Activated naive CD4-positive, alpha-beta T cell (primary cell): Measurements from ENCODE around the gene BANK1.

Source experiments
- DNase-seq, 4 experiments: peaks; one replicate each; lab custom pipeline; 2025; lab: John Stamatoyannopoulos, UW

BANK1 gene

GRCh38 chr4:102036619-102037376, 246.3 kb downstream of the BANK1 start:
- no peak for DNase-seq

GRCh38 chr4:102037566-102037965, 247.0 kb downstream of the BANK1 start:
- no peak for DNase-seq

DNA sequence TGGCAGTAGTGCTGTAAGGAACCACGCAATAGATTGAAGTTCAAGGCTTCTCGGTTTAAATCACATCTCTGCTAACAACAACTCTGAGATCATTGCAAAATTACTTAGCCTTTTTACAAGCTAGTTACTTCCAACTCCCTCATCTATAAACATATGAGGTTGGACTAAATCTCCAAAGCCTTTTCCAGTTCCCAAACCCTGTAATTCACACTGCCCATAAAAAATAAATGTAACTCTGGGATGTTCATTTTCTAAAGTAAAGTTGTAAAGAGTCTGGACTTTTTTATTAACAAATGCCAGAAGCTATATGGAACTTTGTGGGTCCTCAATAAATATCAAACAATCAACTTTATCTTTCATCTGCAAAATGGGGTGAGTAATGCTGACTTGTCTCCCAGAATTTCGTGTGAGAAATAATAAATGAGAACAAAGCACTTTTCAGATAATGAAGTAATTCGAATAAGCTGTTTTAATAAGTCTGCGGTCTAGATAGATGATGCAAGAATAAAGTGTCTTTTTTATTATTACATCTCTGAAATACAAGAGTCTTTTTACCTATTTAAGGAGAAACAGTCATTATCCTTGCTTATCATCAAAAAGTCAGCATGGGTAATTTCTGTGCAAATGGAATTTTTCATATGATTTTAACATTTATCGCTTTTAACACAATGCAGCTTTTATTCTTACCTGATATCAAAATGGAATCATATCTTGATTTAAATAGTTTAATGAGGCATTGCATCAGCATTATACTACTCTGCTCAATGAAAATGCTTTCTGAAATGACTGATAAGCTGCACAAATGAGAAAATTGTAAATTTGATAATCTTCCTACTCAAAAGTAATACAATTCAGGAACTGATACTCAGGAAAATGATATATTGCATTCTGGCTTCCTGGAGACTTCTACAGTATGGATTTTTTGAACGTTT, 252.6 kb downstream of the BANK1 start:
- DNase-seq: no peak

DNA sequence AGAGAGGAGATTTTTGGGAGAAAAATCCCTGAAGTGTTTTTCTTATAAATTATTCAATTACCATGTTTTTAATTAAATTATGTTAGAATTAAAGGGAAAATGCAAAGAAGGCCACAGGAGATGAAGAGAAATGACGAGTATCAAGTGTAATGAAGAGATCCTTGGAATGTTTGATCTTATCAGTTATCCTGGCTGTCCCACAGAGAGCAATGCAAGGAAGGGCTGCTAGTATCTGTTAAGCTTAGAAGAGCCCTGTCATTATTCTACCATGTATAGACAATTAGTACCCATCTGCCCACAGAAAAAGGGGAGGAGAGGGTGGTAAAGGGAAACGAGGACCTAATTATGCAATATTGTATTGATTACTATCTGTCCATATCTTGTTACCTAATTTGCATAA, 257.1 kb downstream of the BANK1 start:
- no peak for DNase-seq

- DNase-seq: no peak
These were observed 265.3 kb downstream of the BANK1 start for GRCh38 chr4:102055805-102056204.

DNA sequence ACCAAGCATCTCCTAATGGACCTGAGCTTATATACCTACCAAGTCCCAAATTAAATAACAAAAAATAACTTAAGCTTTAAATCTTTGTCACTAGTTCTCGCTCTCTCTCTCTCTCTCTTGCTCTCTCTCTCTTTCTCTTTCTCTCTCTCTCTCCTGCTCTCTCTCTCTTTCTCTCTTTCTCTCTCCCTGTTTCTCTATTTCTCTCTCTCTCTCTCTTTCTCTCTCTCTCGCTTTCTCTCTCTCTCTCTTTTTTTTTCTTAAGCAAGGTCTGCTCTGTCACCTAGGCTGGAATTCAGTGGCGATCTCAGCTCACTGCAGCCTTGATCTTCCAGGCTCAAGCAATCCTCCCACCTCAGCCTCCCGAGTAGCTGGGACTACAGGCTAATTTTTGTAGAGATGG, 266.6 kb downstream of the BANK1 start:
- DNase-seq: no peak

DNA sequence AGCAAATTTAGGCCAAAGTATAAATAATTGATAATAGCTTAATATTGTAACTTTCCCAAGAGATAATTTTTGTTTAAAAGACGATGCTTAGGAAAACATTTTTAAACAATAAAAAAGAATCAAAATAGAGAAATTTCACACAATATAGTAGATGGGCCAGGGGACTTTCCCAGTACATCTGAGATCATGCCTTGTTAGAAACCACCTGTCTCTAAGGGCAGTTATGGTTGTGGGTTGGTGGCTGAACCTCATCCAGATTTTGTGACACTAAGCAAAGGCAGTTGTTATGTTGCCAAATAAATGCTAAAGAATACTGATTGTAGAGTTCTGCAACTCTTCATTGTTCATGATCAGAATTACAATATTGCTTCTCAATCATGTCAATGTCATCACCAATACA, 270.6 kb downstream of the BANK1 start:
- DNase-seq: no peak

- no peak for DNase-seq
These were observed 274.4 kb downstream of the BANK1 start for GRCh38 chr4:102064747-102065442.

DNA sequence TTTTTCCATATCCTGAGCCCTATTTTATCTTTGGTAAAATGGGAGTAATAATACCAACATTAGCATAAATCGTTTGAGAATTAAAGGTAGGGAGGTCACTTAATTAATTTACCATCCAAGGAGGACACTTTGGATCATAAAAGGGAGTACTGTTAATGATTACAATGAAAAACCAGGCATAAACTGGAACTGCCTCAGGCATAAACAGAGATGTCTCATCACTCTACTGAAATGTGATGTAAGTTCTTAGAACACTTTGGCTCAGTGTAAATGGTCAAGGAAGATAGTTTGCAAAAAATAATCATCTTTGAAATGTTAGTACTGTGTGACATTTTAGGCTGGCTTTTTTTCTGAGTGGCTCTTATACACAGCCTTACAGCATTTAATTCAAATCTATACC, 286.1 kb downstream of the BANK1 start:
- DNase-seq: no peak

- no peak for DNase-seq
These were observed 289.7 kb downstream of the BANK1 start for GRCh38 chr4:102080184-102080583.

- no peak for DNase-seq
These were observed 299.5 kb downstream of the BANK1 start for GRCh38 chr4:102089850-102090621.

DNA sequence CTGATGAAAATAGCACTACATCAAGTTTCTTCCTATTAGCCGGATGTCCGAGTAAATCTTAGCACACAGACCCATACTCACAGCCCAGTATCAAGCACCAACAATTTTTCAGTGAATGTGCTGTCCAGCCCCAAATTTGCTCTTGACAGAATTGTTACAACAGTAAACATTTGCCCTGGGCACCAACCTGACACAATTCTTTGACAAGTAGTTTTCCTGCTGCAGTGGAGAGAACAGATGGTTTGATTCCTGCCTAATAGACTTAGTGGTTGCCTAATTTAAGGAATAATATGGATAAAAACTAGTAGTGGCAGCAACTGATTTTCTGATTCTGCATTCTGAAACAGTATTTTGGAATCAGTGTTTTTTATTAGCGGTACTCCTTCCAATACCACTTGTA, 301.1 kb downstream of the BANK1 start:
- DNase-seq: no peak

GRCh38 chr4:102094481-102094880, 304.0 kb downstream of the BANK1 start:
- DNase-seq: no peak

DNA sequence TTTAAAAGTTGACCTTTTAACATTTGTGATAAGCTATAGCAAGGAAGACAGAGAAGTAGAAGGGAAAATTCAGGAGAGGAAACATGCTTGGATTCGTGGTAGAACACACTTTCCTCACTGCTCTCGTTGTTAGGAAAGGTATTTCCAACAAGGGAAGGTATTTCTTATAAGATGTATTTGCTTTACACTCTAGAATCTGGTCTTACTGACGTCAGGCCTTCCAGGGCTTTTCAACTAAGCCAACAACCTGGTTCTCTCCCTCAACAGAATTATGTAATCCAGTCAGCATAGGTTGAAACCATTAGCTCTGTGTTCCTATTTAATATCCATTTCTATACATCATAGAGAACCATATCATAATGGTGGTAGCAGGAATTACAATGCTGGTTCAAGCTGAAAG, 312.8 kb downstream of the BANK1 start:
- DNase-seq: no peak

DNA sequence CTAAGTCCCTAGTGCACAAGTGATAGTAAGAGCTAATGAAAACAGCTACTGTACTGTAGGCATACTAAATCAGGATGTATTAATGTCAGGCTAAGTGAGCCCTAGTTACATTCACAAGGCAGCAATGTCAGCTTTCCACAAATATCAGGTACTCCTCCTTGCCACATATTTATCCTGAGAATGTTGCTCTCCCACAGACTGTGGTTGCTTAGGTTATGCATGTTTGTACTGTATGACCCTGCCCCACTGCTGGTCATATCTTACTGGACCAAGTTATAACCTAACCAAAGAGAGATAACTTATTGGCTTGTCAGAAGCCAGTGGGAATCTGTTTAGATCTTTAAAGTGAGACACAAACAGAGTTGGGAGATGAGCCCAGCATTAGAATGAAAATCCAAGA, 313.7 kb downstream of the BANK1 start:
- DNase-seq: no peak

- no peak for DNase-seq
These were observed 315.5 kb downstream of the BANK1 start for GRCh38 chr4:102105983-102106382.

DNA sequence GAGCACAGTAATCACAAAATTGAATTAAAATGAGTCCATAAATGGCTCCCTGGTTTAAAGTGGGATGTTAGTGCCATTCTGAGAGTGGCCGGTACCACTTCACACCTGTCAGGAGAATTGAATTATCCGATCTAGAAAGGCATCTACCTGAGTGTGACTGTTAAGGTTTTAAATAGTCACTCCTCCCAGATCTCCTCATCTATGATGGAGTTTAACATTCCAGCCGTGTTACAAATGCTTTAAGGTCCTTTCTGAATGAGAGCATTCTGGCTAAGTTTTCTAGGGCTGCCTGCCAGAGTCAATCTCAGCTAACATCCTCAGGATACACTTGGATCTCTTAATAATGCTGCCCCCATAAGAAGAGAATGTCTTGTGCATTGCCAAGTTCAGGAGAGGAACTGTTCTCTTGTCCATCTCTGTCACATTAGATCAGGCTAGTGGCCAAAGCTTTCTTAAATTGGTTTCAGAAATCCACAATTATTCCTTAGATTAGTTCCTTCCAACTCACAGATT, 323.6 kb downstream of the BANK1 start:
- no peak for DNase-seq

DNA sequence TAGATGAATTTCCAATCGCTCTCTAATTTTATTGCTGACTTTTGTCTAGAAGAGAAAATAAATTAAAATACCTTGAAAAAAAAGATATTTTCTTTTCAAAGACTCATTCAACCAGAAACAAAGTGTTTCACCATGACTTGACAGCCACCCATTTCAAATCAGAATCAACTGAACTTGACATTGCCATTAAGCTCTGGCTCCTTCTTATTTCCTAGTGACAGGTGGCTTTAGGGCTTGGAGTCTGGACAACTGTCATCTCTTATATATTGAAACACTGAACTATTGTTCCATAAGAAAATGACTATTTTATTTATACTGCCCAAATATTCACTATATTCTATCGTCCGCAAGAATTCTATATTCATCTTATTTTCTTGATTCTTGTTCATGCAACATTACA, 325.6 kb downstream of the BANK1 start:
- DNase-seq: no peak

- no peak for DNase-seq
These were observed 330.3 kb downstream of the BANK1 start for GRCh38 chr4:102120846-102121245.
